ENCODE data around the gene PML. TPM values are rescaled to one million over a fixed set of nuclear protein-coding genes. Genes with fewer than 3 reads are reported as not detected.
A peak's percentile ranks its signal among the peaks of the same experiment; 100 is the strongest.

PML gene
- polyA plus RNA-seq, 1 donor (not counting 4 experiments of a cell fraction or from before 2014, with no cell fraction given), result 20.5 TPM

- dilution Hi-C loops (cut with MboI; ENCODE audit: extremely low pct_ligation_motif_present, low sequenced_read_pairs), result no loop called here
- Histone ChIP-seq H3K27me3 (ENCODE audit: control insufficient read depth, extremely low read depth, insufficient read depth, low read length) (no peaks in the 10 kb centered on the region), H3K9me3 (ENCODE audit: control insufficient read depth, low read depth, low read length) (no peaks in the 10 kb centered on the region), H3K27ac (ENCODE audit: control insufficient read depth, insufficient read depth, low read length) (peak overlapping the region; percentile 86), H3K4me2 (ENCODE audit: control insufficient read depth, extremely low read depth, insufficient read depth, low read depth, low read length) (peak overlapping the region; percentile 93), H3K9me1 (ENCODE audit: control insufficient read depth, extremely low read depth, insufficient read depth, low read length) (no peaks in the 10 kb centered on the region), H3K9ac (ENCODE audit: control insufficient read depth, extremely low read depth, insufficient read depth, low read length) (peak overlapping the region; percentile 94), H3K79me2 (ENCODE audit: control insufficient read depth, insufficient read depth, low read length) (peaks cover 83% of the 10 kb centered on the region), H3K4me1 (ENCODE audit: control insufficient read depth, extremely low read depth, insufficient read depth, low read length) (peaks cover 25% of the 10 kb centered on the region), H2AFZ (ENCODE audit: control insufficient read depth, low read length) (no peak overlapping the region), H3K4me3 (ENCODE audit: control insufficient read depth in 2 of 3, extremely low read depth in 1 of 3, insufficient read depth in 2 of 3, low read depth in 1 of 3, low read length in 3 of 3) (peak overlapping the region; percentile 87 to 89 (median 89)), H4K20me1 (ENCODE audit: control insufficient read depth, extremely low read depth, insufficient read depth, low read length) (peaks cover 16% of the 10 kb centered on the region), H3K36me3 (ENCODE audit: control insufficient read depth in 2 of 2, extremely low read depth in 1 of 2, insufficient read depth in 2 of 2, low read length in 2 of 2) (peaks cover 9 to 10% of the 10 kb centered on the region in 2 experiments)
- TF ChIP-seq CTCF (optimal IDR thresholded peaks at IDR 0.05 in 1 of 3, IDR thresholded peaks at IDR 0.05 in 1 of 3, conservative IDR thresholded peaks at IDR 0.05 in 1 of 3; ENCODE audit: extremely low read depth in 1 of 3, insufficient read depth in 2 of 3, low read length in 3 of 3) (peak; percentile 84 to 93 (median 86)), EZH2 (IDR thresholded peaks at IDR 0.05; ENCODE audit: low read length) (no peak)
- DNase-seq (ENCODE audit: low read depth, low spot score) (peak; percentile 61), FAIRE-seq (peak; percentile 74)
These were observed 3.5 kb downstream of the PML start for GRCh38 chr15:73997986-73998385.

GRCh38 chr15:74006774-74007639 lies 12.5 kb downstream of the PML start:
- no peak overlapping the region for H2AFZ ChIP-seq (ENCODE audit: control insufficient read depth, low read length)
- FAIRE-seq, result no peak
- TF ChIP-seq CTCF (optimal IDR thresholded peaks at IDR 0.05 in 1 of 3, IDR thresholded peaks at IDR 0.05 in 1 of 3, conservative IDR thresholded peaks at IDR 0.05 in 1 of 3; ENCODE audit: extremely low read depth in 1 of 3, insufficient read depth in 2 of 3, low read length in 3 of 3), result no peak
- peaks cover 6% of the 10 kb centered on the region for H3K9me1 ChIP-seq (ENCODE audit: control insufficient read depth, extremely low read depth, insufficient read depth, low read length)
- peaks cover 20 to 22% of the 10 kb centered on the region in 2 experiments for H3K36me3 ChIP-seq (ENCODE audit: control insufficient read depth in 2 of 2, extremely low read depth in 1 of 2, insufficient read depth in 2 of 2, low read length in 2 of 2)
- dilution Hi-C loops (cut with MboI; ENCODE audit: extremely low pct_ligation_motif_present, low sequenced_read_pairs), result no loop called here
- no peaks in the 10 kb centered on the region for H3K9me3 ChIP-seq (ENCODE audit: control insufficient read depth, low read depth, low read length)
- peaks cover 4% of the 10 kb centered on the region for H3K4me1 ChIP-seq (ENCODE audit: control insufficient read depth, extremely low read depth, insufficient read depth, low read length)
- H3K9ac ChIP-seq (ENCODE audit: control insufficient read depth, extremely low read depth, insufficient read depth, low read length), result no peak overlapping the region
- H3K27me3 ChIP-seq (ENCODE audit: control insufficient read depth, extremely low read depth, insufficient read depth, low read length), result no peaks in the 10 kb centered on the region
- no peak overlapping the region for H3K27ac ChIP-seq (ENCODE audit: control insufficient read depth, insufficient read depth, low read length)
- no peak overlapping the region for H3K4me3 ChIP-seq (ENCODE audit: control insufficient read depth in 2 of 3, extremely low read depth in 1 of 3, insufficient read depth in 2 of 3, low read depth in 1 of 3, low read length in 3 of 3)
- H3K4me2 ChIP-seq (ENCODE audit: control insufficient read depth, extremely low read depth, insufficient read depth, low read depth, low read length), result no peak overlapping the region
- H4K20me1 ChIP-seq (ENCODE audit: control insufficient read depth, extremely low read depth, insufficient read depth, low read length), result peaks cover 42% of the 10 kb centered on the region
- H3K79me2 ChIP-seq (ENCODE audit: control insufficient read depth, insufficient read depth, low read length), result peaks cover 95% of the 10 kb centered on the region
- DNase-seq (ENCODE audit: low read depth, low spot score), result no peak

All from keratinocyte (primary cell).